HG03175 (cell line): ENCODE results near the gene F7.
"Not testable (repeated sequence)": the region's sequence is repeated elsewhere in the genome, so short reads cannot be mapped to it uniquely, and the experiment has no call there.

Experiments used
- ATAC-seq: cut with Tn5 transposase; IDR thresholded peaks from one replicate; pipeline ENCODE4 v1.9.1; 2021; ENCODE audit warnings: mild to moderate bottlenecking, moderate library complexity; ENCODE audit not compliant: unreplicated experiment

The F7 gene

GRCh38 chr13:113070855-113071254 lies 34.7 kb upstream of the F7 start:
- ATAC-seq = no peak

DNA sequence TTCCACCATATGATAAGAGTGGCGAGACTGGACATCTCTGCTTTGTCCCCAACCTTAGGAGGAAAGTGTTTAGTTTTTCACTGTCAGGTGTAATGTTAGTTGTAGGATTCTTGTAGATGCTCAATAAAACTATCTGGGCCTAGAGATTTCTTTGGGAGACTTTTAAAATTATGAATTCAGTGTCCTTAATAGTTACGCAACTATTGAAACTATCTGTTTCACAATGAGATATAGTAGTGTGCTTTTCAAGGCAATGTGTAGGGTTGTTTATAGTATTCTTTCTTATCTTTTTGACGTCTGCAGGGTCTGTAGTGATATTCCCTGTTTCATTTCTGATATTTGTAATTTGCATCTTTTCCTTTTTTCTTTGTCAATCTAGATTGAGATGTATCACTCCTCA lies 33.2 kb upstream of the F7 start:
- no peak for ATAC-seq

DNA sequence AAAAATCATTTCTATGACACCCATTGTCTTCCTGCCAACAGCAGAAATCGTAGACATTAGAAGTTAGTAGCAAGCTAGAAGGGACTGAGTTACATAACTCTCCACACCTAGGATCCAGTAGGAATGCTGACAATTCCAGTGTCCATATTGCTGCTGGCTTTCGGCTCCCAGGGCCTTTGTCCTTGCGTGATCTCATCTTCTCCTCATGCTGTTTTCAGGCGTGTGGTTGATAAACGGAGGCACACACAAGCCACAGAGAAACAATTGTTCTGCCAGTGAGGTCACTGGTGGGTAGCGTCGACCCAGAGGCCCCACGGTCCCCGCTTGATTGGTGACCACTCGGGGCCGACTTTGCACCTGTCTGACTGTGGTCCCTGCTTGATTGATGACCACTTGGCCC lies 31.6 kb upstream of the F7 start:
- ATAC-seq = no peak

DNA sequence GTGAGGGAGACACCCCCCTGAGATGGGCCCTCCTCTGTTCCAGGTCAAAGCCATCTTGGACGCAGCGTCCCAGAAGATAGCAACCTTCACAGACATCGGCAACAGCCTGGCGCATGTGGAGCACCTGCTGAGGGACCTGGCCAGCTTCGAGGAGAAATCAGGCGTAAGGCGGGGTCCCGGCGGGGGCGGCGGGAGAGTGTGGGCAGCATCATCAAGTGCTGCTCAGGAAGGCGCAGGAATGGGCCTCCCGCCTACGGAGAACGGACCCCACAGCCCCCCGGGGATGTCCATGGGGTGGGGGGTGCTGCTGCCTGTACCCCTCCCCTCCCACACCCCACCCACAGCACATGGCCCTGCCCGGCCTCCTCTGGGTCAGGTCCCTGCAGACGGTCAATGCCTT lies 31.2 kb upstream of the F7 start:
- ATAC-seq = no peak

DNA sequence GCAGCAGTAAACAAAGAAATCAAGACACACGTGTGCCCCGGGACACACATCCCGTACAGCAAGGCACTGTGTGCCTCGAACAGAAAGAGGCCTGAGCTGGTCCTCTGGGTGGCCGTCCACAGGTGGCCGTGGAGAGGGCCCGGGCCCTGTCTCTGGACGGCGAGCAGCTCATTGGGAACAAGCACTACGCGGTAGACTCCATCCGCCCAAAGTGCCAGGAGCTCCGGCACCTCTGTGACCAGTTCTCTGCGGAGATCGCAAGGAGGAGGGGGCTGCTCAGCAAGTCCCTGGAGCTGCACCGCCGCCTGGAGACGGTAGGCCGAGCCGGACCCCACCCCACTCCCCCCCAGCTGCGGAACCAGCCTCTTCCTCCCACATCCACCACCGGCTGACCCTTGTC lies 30.7 kb upstream of the F7 start:
- no peak for ATAC-seq

DNA sequence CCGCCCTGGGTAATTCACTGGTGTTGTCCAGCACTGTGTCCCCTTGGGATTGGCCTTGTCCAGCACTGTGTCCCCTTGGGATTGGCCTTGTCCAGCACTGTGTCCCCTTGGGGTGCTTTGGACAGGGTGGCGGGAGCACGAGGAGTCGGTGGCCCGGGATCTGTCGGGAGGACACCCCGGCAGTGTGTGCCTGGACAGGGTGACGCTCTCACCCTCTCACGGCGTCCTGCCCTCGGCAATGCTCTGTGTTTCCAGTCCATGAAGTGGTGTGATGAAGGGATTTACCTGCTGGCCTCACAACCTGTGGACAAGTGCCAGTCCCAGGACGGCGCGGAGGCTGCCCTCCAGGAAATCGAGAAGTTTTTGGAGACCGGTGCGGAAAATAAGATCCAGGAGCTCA lies 29.9 kb upstream of the F7 start:
- ATAC-seq = no peak

DNA sequence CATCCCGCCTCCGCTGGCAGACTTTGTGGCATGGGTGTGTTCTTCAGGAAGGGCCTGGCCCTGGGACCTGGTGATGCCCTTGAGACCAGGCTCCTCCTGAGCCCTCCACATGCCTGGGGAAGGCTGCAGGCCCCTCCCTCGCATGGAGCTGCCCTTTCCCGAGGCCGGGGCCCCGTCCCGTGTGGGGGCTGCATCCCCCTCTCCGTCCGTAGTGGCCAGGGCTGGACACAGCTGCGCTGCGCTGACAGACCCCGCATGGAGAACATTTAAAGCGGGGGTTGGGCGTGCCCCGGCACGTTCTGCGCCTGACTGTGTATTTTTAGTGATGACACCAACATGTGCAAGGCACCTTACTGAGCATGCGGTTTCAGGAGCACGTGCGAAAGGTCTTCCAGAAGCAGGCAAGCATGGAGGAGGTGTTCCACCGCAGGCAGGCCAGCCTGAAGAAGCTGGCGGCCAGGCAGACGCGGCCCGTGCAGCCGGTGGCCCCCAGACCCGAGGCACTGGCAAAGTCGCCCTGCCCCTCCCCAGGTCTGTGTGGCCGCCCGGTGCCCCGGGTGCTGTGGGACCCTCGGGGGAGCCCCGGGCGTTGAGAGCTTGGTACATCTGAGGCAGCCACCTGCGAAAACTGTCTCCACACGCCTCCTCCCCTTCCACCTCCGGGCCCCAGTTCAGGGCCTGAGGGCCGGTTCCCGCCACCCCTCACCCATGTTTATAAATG lies 28.8 kb upstream of the F7 start:
- ATAC-seq = no peak

DNA sequence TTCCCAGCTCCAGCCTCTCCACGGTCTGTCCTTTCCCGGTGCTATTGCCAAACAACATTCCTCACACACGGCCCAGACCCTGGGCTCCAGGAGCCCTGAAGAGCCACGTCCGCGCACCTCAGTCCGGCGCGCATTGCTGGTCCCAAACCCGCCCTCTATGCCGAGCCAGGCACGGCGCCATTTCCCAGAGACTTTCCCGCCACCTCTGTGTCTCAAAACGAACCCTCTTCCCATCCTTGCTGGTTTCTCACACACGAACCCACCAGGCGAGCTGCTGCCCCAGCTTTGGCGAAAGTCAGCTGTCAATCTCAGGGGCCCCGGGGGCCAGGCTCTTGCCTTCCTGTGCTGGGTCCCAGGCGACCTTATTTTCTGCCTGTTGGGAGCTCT lies 28.0 kb upstream of the F7 start:
- ATAC-seq = no peak

- ATAC-seq = no peak
These were observed 27.4 kb upstream of the F7 start for GRCh38 chr13:113077953-113078901.

DNA sequence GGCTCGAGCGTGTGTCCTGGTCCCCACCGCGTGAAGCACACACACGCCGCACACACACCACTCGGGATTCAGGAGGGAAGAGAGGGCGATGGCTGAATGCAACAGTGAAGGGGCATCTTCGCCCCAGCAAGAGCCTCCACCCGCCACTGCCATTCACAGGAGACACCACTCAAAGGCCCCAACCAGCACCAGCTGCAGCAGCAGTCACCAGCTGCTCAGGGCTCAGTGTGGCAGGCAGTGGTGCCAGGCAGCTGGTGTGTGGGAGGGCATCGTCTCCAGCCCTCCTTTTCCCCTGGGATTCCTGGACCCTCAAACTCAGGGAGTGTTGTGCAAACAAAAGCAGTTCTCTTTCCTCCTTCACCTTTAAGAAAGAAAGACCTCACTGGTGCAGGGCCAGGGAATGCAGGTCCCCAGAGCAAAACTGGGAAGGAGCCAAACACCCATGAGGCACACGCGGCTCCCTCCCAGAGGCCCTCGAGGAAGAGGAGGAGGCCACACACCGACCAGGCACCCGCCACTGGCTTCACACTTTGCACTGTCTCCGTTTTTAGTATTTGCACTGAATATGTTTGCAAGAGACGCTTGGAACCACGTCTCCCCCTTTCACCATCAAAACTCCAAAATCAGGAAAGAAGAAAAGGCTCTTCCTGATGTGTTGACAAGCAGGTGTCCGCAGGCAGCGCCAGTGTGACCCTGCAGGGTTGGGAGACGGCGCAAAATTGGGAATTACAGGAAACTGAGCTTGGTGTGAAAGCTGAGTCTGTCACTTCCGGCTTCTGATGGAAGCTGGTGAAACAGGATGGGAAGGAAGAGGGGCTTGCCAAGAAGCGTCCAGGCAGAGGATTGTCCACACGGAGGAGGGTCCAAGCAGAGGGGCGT lies 26.4 kb upstream of the F7 start:
- no peak for ATAC-seq

DNA sequence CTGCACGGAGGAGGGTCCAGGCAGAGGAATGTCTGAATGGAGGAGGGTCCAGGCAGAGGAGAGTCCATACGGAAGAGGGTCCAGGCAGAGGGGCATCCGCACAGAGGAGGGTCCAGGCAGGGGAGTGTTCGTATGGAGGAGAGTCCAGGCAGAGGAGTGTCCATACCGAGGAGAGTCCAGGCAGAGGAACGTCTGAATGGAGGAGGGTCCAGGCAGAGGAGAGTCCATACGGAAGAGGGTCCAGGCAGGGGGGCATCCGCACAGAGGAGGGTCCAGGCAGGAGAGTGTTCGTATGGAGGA lies 25.9 kb upstream of the F7 start:
- ATAC-seq = not testable (repeated sequence)

DNA sequence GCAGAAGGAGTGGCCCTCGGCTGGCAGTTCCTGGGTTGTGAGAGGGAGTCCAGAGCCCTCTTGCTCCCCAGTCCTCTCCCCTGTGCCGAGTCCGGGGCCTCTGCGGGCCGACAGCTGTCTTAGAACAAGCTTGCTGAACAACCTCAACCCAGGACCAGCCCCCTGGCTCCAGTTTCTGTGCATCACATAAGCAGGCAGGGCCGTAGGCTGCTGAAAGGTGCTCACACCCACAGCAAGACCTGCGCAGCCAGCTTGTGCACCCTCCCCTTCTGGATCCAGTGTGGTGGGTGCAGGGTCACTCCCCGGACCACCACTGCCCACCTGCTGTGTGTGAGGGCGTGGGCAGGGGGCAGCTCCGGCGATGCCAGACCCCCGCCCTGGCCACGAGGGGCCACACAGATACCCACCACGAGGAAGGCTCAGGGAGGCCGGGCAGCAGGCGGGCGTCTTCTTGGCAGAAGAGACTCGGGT lies 25.2 kb upstream of the F7 start:
- no peak for ATAC-seq

- ATAC-seq = no peak
These were observed 24.6 kb upstream of the F7 start for GRCh38 chr13:113080901-113081521.

- no peak for ATAC-seq
These were observed 23.2 kb upstream of the F7 start for GRCh38 chr13:113082198-113083021.

- no peak for ATAC-seq
These were observed 22.6 kb upstream of the F7 start for GRCh38 chr13:113083022-113083373.

- no peak for ATAC-seq
These were observed 22.1 kb upstream of the F7 start for GRCh38 chr13:113083402-113084061.

- no peak for ATAC-seq
These were observed 21.3 kb upstream of the F7 start for GRCh38 chr13:113084094-113084942.

DNA sequence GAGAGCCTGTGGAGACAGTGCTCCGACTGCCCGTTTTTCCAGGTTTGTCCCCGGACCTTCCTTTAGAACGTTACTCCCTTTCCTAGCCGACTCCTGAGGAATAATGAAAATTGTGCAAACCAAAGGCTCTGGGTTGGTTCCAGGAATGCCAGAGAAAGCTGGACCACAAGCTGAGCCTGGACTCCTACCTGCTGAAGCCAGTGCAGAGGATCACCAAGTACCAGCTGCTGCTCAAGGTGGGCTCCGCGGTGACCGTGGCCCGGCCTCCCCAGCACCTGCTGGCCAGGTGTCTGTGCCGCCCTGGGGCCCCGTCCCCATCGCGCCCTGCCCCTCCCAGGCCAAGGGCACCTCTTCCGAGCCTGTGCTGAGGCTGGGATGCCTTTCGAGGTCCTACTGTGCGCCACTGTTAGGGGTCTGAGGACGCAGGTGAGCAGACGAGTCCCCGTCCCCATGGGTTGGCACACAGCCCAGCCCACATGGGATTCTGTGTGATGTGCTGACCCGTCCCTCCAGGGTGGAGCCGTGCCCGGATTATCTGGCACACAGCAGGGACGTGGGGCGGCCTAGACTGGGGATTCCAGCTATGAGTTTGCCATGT lies 20.5 kb upstream of the F7 start:
- no peak for ATAC-seq
